Measurements from ENCODE around the gene CD3G.
"Not testable (repeated sequence)": the region's sequence is repeated elsewhere in the genome, so short reads cannot be mapped to it uniquely, and the experiment has no call there.

The CD3G gene

GRCh38 chr11:118383657-118384056 lies 39.5 kb downstream of the CD3G start:
- no peak for DNase-seq

DNA sequence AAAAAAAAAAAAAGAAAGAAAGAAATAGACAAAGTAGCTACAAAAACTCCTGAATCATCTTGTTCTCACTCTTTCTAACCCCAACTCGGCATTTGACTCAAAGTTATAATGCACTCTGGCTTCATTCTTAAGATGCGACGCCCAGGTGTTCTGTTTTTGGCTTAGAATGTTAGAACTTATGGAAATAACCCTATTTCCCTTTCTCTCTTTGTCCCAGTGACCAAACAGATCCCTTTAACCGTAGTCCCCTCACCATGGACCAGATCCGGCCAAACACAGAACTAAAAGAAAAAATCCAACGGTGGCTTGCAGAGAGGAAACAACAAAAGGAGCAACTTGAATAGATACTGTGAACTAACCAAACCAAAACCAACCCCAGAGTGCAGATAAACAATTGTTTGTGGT lies 52.0 kb downstream of the CD3G start:
- DNase-seq = no peak

- DNase-seq = no peak
These were observed 53.3 kb downstream of the CD3G start for GRCh38 chr11:118397448-118397847.

GRCh38 chr11:118398791-118399559 lies 54.8 kb downstream of the CD3G start:
- no peak for DNase-seq

GRCh38 chr11:118401151-118401879 lies 57.2 kb downstream of the CD3G start, which contains the start of gene ATP5MG:
Gene ATP5MG, plus strand, starts transcription at chr11:118401606. Its CDS starts 60 bp downstream, at chr11:118401666.
- peak; percentile 73 for DNase-seq

DNA sequence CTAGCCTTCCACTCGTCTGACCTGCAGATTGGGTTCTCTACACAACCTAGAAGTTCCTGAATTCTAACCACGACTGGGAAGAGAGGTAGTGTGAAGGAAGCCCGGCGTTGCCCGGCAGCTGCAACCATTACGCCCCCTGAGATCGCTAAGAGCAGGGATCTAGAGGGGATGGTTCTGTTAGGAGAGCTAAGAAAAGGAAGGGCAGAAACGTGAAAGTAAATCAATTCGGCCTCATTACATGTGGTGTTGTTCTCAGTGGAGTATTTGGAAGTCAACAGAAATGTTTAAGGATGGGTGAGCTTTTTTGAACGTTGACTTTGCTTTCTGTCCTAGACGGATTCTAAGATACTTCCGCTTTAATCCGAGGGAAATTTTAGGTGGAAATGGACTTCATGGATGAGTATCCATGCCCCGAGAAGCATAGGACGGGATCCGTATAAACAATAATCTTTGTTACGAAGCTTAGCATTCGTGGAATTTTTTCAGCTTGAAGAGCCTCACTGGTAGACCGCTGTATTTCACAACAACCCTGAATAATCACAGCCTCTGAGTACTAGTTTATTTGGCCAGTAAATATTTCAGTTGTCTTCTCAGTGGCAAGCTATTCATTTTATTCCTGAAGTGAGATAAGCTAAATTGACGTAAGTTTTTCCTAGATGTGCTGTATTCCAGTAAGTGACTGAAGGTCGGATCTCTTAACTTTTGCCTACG lies 57.9 kb downstream of the CD3G start:
- DNase-seq = no peak

DNA sequence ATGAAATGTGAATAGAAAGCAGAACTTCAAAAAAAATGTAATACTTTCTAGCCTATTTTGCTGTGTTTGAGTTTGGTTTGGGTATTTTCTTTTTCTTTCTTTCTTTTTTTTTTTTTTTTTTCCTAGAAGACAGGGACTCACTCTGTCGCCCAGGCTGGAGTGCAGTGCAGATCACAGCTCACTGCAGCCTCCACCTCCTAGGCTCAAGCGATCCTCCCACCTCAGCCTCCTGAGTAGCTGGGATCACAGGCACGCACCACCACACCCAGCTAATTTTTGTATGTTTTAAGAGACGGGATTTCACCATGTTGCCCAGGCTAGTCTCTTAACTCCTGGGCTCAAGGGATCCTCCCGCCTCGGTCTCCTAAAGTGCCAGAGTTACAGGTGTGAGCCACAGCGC lies 58.5 kb downstream of the CD3G start:
- DNase-seq = not testable (repeated sequence)
